Prostate gland (tissue), 2 donors: ENCODE measurements around the gene ERBIN. TPM values are rescaled to one million over a fixed set of nuclear protein-coding genes. Genes with fewer than 3 reads are reported as not detected.

Source experiments
- DNase-seq: peaks from one replicate; pipeline ENCODE4 v3.0.0-alpha.2; 2019; ENCODE audit warnings: low spot score
- H3K27ac ChIP-seq, 2 donors: fragments of 200-600 bp; sonication (generic); 2 replicates each; pipeline ENCODE4 v1.5.1; 2017 to 2019
- H3K27me3 ChIP-seq: fragments of 200-600 bp; sonication (generic); replicated peaks from 2 replicates; pipeline ENCODE4 v1.5.1; 2019; ENCODE audit not compliant: insufficient read depth
- H3K36me3 ChIP-seq, 2 donors: fragments of 200-600 bp; sonication (generic); 1 replicate in 1 of 2; 2 replicates in 1 of 2; pipeline versions ENCODE4 v1.5.1 to v1.8.1; 2017 to 2019
- H3K4me1 ChIP-seq: fragments of 200-600 bp; sonication (generic); replicated peaks from 2 replicates; pipeline ENCODE4 v1.5.1; 2019
- H3K4me3 ChIP-seq, 2 donors: fragments of 200-600 bp; sonication (generic); 2 replicates each; pipeline ENCODE4 v1.5.1; 2017 to 2019
- H3K9me3 ChIP-seq: fragments of 200-600 bp; sonication (generic); 2 replicates; pipeline ENCODE4 v1.5.1; 2017
- CTCF ChIP-seq, 4 experiments: fragments of 200-600 bp in 2 of 4; fragments of 450-650 bp in 2 of 4; sonication (generic) in 2 of 4; IDR thresholded peaks; 1 replicate in 3 of 4; 2 replicates in 1 of 4; pipeline ENCODE4 v1.5.1; 2016 to 2019; ENCODE audit warnings: antibody characterized with exemption in 4 of 4, mild to moderate bottlenecking in 2 of 4, moderate library complexity in 2 of 4
- POLR2A ChIP-seq: fragments of 450-650 bp; IDR thresholded peaks from one replicate; pipeline ENCODE4 v1.6.1; 2016; ENCODE audit warnings: antibody characterized with exemption, mild to moderate bottlenecking
- POLR2AphosphoS5 ChIP-seq: sonication (generic); formaldehyde crosslinking; IDR thresholded peaks from one replicate; pipeline ENCODE4 v1.6.1; 2017; ENCODE audit warnings: antibody characterized with exemption
- WGBS: methylation state at CpG from one replicate; pipeline ENCODE4 v1.1.5; 2018; 5-methylcytosine and 5-hydroxymethylcytosine counted together
- intact Hi-C: fragments of 100-400 bp; cut with DNase I; formaldehyde crosslinking; loops from one replicate; pipeline ENCODE4 v1.14.2; 2022
- total RNA-seq, 2 donors: library from RNA; depleted of rRNA; stranded (reverse); fragments of >200 nt; gene quantifications; one replicate each; pipeline ENCODE4 v1.1.0, GENCODE V29; 2016

The ERBIN gene
- total RNA-seq, 2 donors from 2014 or later = 68.8 to 73.6 TPM

- Histone ChIP-seq H3K4me3 (no peak overlapping the region), H3K36me3 (no peaks in the 10 kb centered on the region), H3K9me3 (no peaks in the 10 kb centered on the region), H3K27me3 (no peaks in the 10 kb centered on the region), H3K4me1 (no peaks in the 10 kb centered on the region), H3K27ac (no peak overlapping the region)
- intact Hi-C loops = no loop called here
- 57% methylated on average over 2 of the region's 2 CpGs for WGBS
- no peak for DNase-seq
- TF ChIP-seq CTCF (IDR thresholded peaks at IDR 0.05) = no peak
- TF ChIP-seq POLR2A = no peak
- TF ChIP-seq POLR2AphosphoS5 = no peak
Measured at GRCh38 chr5:66066826-66067225, 140.5 kb downstream of the ERBIN start.

GRCh38 chr5:66072031-66072430 is 145.7 kb downstream of the ERBIN start:
- intact Hi-C loops = no loop called here
- 89% methylated on average over 1 of the region's 1 CpG for WGBS
- no peaks in the 10 kb centered on the region for H3K36me3 ChIP-seq
- TF ChIP-seq POLR2A (no peak), CTCF (IDR thresholded peaks at IDR 0.05) (no peak), POLR2AphosphoS5 (no peak)
- no peak overlapping the region for H3K4me3 ChIP-seq
- H3K9me3 ChIP-seq = no peaks in the 10 kb centered on the region
- H3K27ac ChIP-seq = no peak overlapping the region
- H3K27me3 ChIP-seq = no peaks in the 10 kb centered on the region
- DNase-seq = no peak
- no peaks in the 10 kb centered on the region for H3K4me1 ChIP-seq

GRCh38 chr5:66074901-66075300 is 148.5 kb downstream of the ERBIN start:
- TF ChIP-seq CTCF (IDR thresholded peaks at IDR 0.05) (no peak), POLR2AphosphoS5 (no peak), POLR2A (no peak)
- H3K9me3 ChIP-seq = no peaks in the 10 kb centered on the region
- no peaks in the 10 kb centered on the region for H3K36me3 ChIP-seq
- intact Hi-C loops = no loop called here
- no peaks in the 10 kb centered on the region for H3K27me3 ChIP-seq
- DNase-seq = no peak
- H3K4me1 ChIP-seq = no peaks in the 10 kb centered on the region
- H3K27ac ChIP-seq = no peak overlapping the region
- no peak overlapping the region for H3K4me3 ChIP-seq

- Histone ChIP-seq H3K4me3 (no peak overlapping the region), H3K4me1 (no peaks in the 10 kb centered on the region), H3K27ac (no peak overlapping the region), H3K36me3 (no peaks in the 10 kb centered on the region), H3K9me3 (no peaks in the 10 kb centered on the region), H3K27me3 (no peaks in the 10 kb centered on the region)
- intact Hi-C loops = no loop called here
- no peak for DNase-seq
- TF ChIP-seq CTCF (IDR thresholded peaks at IDR 0.05) (no peak), POLR2A (no peak), POLR2AphosphoS5 (no peak)
- 92% methylated on average over 2 of the region's 2 CpGs for WGBS
Measured at GRCh38 chr5:66080664-66081063, 154.3 kb downstream of the ERBIN start.

GRCh38 chr5:66089384-66089783 is 163.0 kb downstream of the ERBIN start:
- WGBS = 93% methylated on average over 2 of the region's 2 CpGs
- no peaks in the 10 kb centered on the region for H3K27me3 ChIP-seq

More at GRCh38 chr5:66089384-66089783, 163.0 kb downstream of the ERBIN start:
- Histone ChIP-seq H3K36me3 (no peaks in the 10 kb centered on the region), H3K4me1 (no peaks in the 10 kb centered on the region), H3K4me3 (no peak overlapping the region), H3K9me3 (no peaks in the 10 kb centered on the region), H3K27ac (no peak overlapping the region)
- DNase-seq = no peak
- intact Hi-C loops = no loop called here
- TF ChIP-seq POLR2A = no peak
- TF ChIP-seq POLR2AphosphoS5 = no peak
- TF ChIP-seq CTCF (IDR thresholded peaks at IDR 0.05) = no peak
